GM12878 (cell line): ENCODE measurements around the gene ABCA4. TPM values are rescaled to one million over a fixed set of nuclear protein-coding genes. Genes with fewer than 3 reads are reported as not detected.

Experiments used
- ATAC-seq: fragments of 200-7000 bp; cut with Tn5 transposase; 3 replicates; pipeline ENCODE4 v1.9.1; 2020; ENCODE audit warnings: mild to moderate bottlenecking, moderate library complexity
- BruUV-seq: library from RNA; stranded (reverse); fragments of 400-500 nt; replicated peaks from 2 replicates; lab custom pipeline; 2021; lab: Mats Ljungman, UMichigan
- CTCF ChIA-PET: fragments of 300-600 bp; sonication (Branson Sonifier 250); formaldehyde crosslinking; extraction: SDS; loops from one replicate; lab custom pipeline; 2021; ENCODE audit warnings: inconsistent platforms; lab: Yijun Ruan, JAX
- POLR2A ChIA-PET: fragments of 350-600 bp; formaldehyde crosslinking; extraction: SDS; loops from one replicate; lab custom pipeline; 2021; ENCODE audit warnings: inconsistent platforms; lab: Charles Lee
- RAD21 ChIA-PET: fragments of 300-600 bp; sonication (Branson Sonifier 250); formaldehyde crosslinking; loops from one replicate; lab custom pipeline; 2023; ENCODE audit warnings: antibody characterized with exemption; ENCODE audit not compliant: unreplicated experiment; lab: Charles Lee
- SMC1A ChIA-PET: fragments of 300-600 bp; sonication (Branson Sonifier 250); formaldehyde crosslinking; loops from one replicate; lab custom pipeline; 2023; ENCODE audit not compliant: unreplicated experiment, uncharacterized antibody; lab: Charles Lee
- DNase-seq: peaks from one replicate; pipeline ENCODE4 v3.0.0-alpha.2; 2011; ENCODE audit warnings: low read depth, low spot score
- FAIRE-seq: peaks from 3 replicates; lab custom pipeline; 2011; peaks lifted over from hg19 to GRCh38; lab: Jason Lieb, UNC
- H2AFZ ChIP-seq: 2 replicates; pipeline ENCODE4 v1.6.0; 2011; ENCODE audit warnings: low read depth, low read length, control low read depth; ENCODE audit not compliant: control insufficient read depth
- H3K27ac ChIP-seq: 2 replicates; pipeline ENCODE4 v1.5.1; 2011; ENCODE audit warnings: control low read depth; ENCODE audit not compliant: control insufficient read depth, insufficient read depth
- H3K27me3 ChIP-seq, 2 experiments: replicated peaks in 1 of 2; 2 replicates each; pipeline versions ENCODE4 v1.6.0 to v1.6.1; 2011; ENCODE audit warnings: low read length in 1 of 2; ENCODE audit not compliant: control insufficient read depth in 2 of 2, insufficient read depth in 2 of 2
- H3K36me3 ChIP-seq, 2 experiments: 2 replicates each; pipeline ENCODE4 v1.5.1; 2011; ENCODE audit warnings: low read length in 1 of 2; ENCODE audit not compliant: control insufficient read depth in 2 of 2, insufficient read depth in 2 of 2
- H3K4me1 ChIP-seq: 2 replicates; pipeline ENCODE4 v1.6.1; 2011; ENCODE audit warnings: mild to moderate bottlenecking, low read length, moderate library complexity, mixed read lengths; ENCODE audit not compliant: control insufficient read depth, insufficient read depth
- H3K4me2 ChIP-seq: 2 replicates; pipeline ENCODE4 v1.6.0; 2011; ENCODE audit warnings: control low read depth; ENCODE audit not compliant: control insufficient read depth, insufficient read depth
- H3K4me3 ChIP-seq: fragments of 200-600 bp; sonication (generic); 2 replicates; pipeline ENCODE4 v1.5.1; 2016
- H3K79me2 ChIP-seq: 2 replicates; pipeline ENCODE4 v1.6.0; 2011; ENCODE audit warnings: low read length; ENCODE audit not compliant: control insufficient read depth, insufficient read depth
- H3K9ac ChIP-seq: 2 replicates; pipeline ENCODE4 v1.8.0; 2011; ENCODE audit warnings: low read length, control low read depth, mixed read lengths; ENCODE audit not compliant: control insufficient read depth, insufficient read depth
- H3K9me3 ChIP-seq: replicated peaks from 3 replicates; pipeline ENCODE4 v1.5.1; 2011; ENCODE audit warnings: mild to moderate bottlenecking, low read length; ENCODE audit not compliant: control insufficient read depth, insufficient read depth
- H4K20me1 ChIP-seq: 2 replicates; pipeline ENCODE4 v1.6.0; 2011; ENCODE audit not compliant: control insufficient read depth, insufficient read depth
- ATF7 ChIP-seq: fragments of 450-650 bp; IDR thresholded peaks from 2 replicates; pipeline ENCODE4 v1.6.1; 2016; ENCODE audit warnings: low read depth, mild to moderate bottlenecking
- CHD4 ChIP-seq: fragments of 200-600 bp; sonication (generic); IDR thresholded peaks from 2 replicates; pipeline ENCODE4 v1.6.1; 2016; ENCODE audit warnings: mild to moderate bottlenecking
- CREM ChIP-seq: IDR thresholded peaks from 2 replicates; pipeline ENCODE4 v1.6.1; 2014; ENCODE audit warnings: antibody characterized with exemption, low read depth
- FOS ChIP-seq: IDR thresholded peaks from 3 replicates; pipeline ENCODE4 v1.6.1; 2011; ENCODE audit warnings: borderline replicate concordance; ENCODE audit not compliant: insufficient read length; ENCODE audit errors: extremely low read depth
- FOXM1 ChIP-seq: IDR thresholded peaks from 2 replicates; pipeline ENCODE4 v1.6.1; 2012; ENCODE audit warnings: low read depth, mild to moderate bottlenecking, inconsistent platforms, low read length, moderate library complexity
- HDGF ChIP-seq: fragments of 450-650 bp; IDR thresholded peaks from 2 replicates; pipeline ENCODE4 v1.6.1; 2016; ENCODE audit warnings: antibody characterized with exemption
- IKZF1 ChIP-seq: fragments of 450-650 bp; conservative IDR thresholded peaks from 2 replicates; pipeline ENCODE4 v1.6.1; 2017; ENCODE audit warnings: antibody characterized with exemption, mild to moderate bottlenecking
- JUNB ChIP-seq: IDR thresholded peaks from 2 replicates; pipeline ENCODE4 v1.6.1; 2016; ENCODE audit warnings: antibody characterized with exemption, mild to moderate bottlenecking
- PML ChIP-seq: IDR thresholded peaks from 2 replicates; pipeline ENCODE4 v1.6.1; 2012; ENCODE audit warnings: low read length, inconsistent platforms
- RB1 ChIP-seq: fragments of 450-650 bp; formaldehyde crosslinking; IDR thresholded peaks from 2 replicates; pipeline ENCODE4 v1.6.1; 2017; ENCODE audit warnings: mild to moderate bottlenecking, borderline replicate concordance
- RELA ChIP-seq: fragments of 450-650 bp; IDR thresholded peaks from 2 replicates; pipeline ENCODE4 v1.8.0; 2014; ENCODE audit warnings: borderline replicate concordance; ENCODE audit not compliant: partially characterized antibody
- RELB ChIP-seq: fragments of 450-650 bp; IDR thresholded peaks from 2 replicates; pipeline ENCODE4 v1.6.1; 2017; ENCODE audit warnings: low read depth, mild to moderate bottlenecking, moderate library complexity
- SPI1 ChIP-seq: IDR thresholded peaks from 2 replicates; pipeline ENCODE4 v1.6.1; 2011; ENCODE audit warnings: low read depth, mild to moderate bottlenecking, low read length, moderate library complexity, borderline replicate concordance; ENCODE audit not compliant: insufficient read depth
- ZNF622 ChIP-seq: fragments of 450-650 bp; IDR thresholded peaks from 2 replicates; pipeline ENCODE4 v1.6.1; 2017; ENCODE audit warnings: mild to moderate bottlenecking, inconsistent platforms
- ZZZ3 ChIP-seq: IDR thresholded peaks from 2 replicates; pipeline ENCODE4 v1.6.1; 2011; ENCODE audit warnings: low read depth; ENCODE audit not compliant: control insufficient read depth, insufficient read length
- WGBS: methylation state at CpG from one replicate; pipeline ENCODE4 v1.1.6; 2016; ENCODE audit warnings: low lambda C conversion rate; ENCODE audit not compliant: insufficient replicate concordance, insufficient coverage; ENCODE audit errors: missing lambda C conversion rate; 5-methylcytosine and 5-hydroxymethylcytosine counted together
- in situ Hi-C: fragments of 300-500 bp; cut with MboI; formaldehyde crosslinking; loops from 9 replicates; pipeline ENCODE4 v1.14.3; 2018; ENCODE audit warnings: mixed read lengths
- intact Hi-C: fragments of 100-400 bp; cut with micrococcal nuclease; formaldehyde crosslinking; loops from one replicate; pipeline ENCODE4 v1.14.2; 2022; ENCODE audit not compliant: unreplicated experiment
- polyA plus RNA-seq, 11 experiments: library from polyadenylated mRNA; depleted of rRNA in 4 of 11; unstranded in 6 of 11; stranded (reverse) in 5 of 11; fragments of >200 nt; fragmentation: Nextera tagmentation in 4 of 11; fragmentation: Illumina TruSeq in 1 of 11; extraction: Ambion mirVana in 4 of 11; extraction: Trizol in 1 of 11; gene quantifications; 1 replicate in 1 of 11; 2 replicates in 10 of 11; pipeline versions ENCODE4 v1.2.1 to v1.2.3, GENCODE V29; 2011 to 2016; ENCODE audit warnings: inconsistent platforms in 2 of 11, missing spikeins in 2 of 11, low read depth in 1 of 11
- total RNA-seq, 4 experiments: library from RNA; depleted of rRNA in 3 of 4; stranded (reverse); fragments of >200 nt in 3 of 4; fragmentation: Illumina TruSeq in 1 of 4; extraction: Trizol in 1 of 4; gene quantifications; 2 replicates each; pipeline versions ENCODE4 v1.2.1 to v1.2.3, GENCODE V29; 2013 to 2021

ABCA4 gene
- total and polyA plus RNA-seq, 10 of the 15 experiments (the other 5 are each of a cell fraction or from before 2014, with no cell fraction given), result 0.03 to 0.28 (median 0.11) TPM; not detected in 3

GRCh38 chr1:94081566-94082344, 39.2 kb downstream of the ABCA4 start:
- Histone ChIP-seq H3K4me3 (no peak overlapping the region), H3K4me2 (no peak overlapping the region), H2AFZ (no peak overlapping the region), H3K36me3 (no peaks in the 10 kb centered on the region), H3K9me3 (no peaks in the 10 kb centered on the region), H3K27me3 (peaks cover 2 to 5% of the 10 kb centered on the region in 2 experiments; a peak in 3 of 4 replicates), H3K4me1 (no peaks in the 10 kb centered on the region), H4K20me1 (no peaks in the 10 kb centered on the region), H3K9ac (no peak overlapping the region), H3K27ac (no peak overlapping the region), H3K79me2 (no peaks in the 10 kb centered on the region)
- intact Hi-C loops (no loop called here), in situ Hi-C loops (no loop called here)
- POLR2A ChIA-PET, result no interaction called here
- RAD21 ChIA-PET, result no interaction called here
- WGBS, result 11% methylated on average over 7 of the region's 7 CpGs
- BruUV-seq, result no TSS peak
- CTCF ChIA-PET, result no interaction called here
- SMC1A ChIA-PET, result no interaction called here
- TF ChIP-seq SPI1 (no peak), HDGF (no peak), ATF7 (no peak), FOXM1 (no peak), CHD4 (no peak)
- DNase-seq (no peak), FAIRE-seq (no peak), ATAC-seq (peak; percentile 27; the same call in 2 of the 3 replicates)

GRCh38 chr1:94079989-94080388, 41.0 kb downstream of the ABCA4 start:
- TF ChIP-seq ZNF622 (no peak), FOS (no peak), JUNB (no peak), RELB (no peak), RELA (no peak), ZZZ3 (no peak), IKZF1 (no peak), RB1 (no peak), CREM (no peak), PML (no peak)
- ChIA-PET SMC1A (no interaction called here), POLR2A (no interaction called here), RAD21 (interaction anchor here (1.1 kb wide), 1 partner anchor 255 kb away, joined by 3 read pairs; no protein-coding TSS in a partner anchor), CTCF (interaction anchor here (1.3 kb wide), 1 partner anchor 19 kb away, joined by 5 read pairs; no protein-coding TSS in a partner anchor)
- no peak overlapping the region for H3K4me2 ChIP-seq
- H3K27me3 ChIP-seq, result peaks cover 2 to 5% of the 10 kb centered on the region in 2 experiments; a peak in 3 of 4 replicates
- no peaks in the 10 kb centered on the region for H3K4me1 ChIP-seq
- no peak overlapping the region for H2AFZ ChIP-seq
- ATAC-seq (no peak), FAIRE-seq (no peak), DNase-seq (no peak)
- no peak overlapping the region for H3K9ac ChIP-seq
- no peaks in the 10 kb centered on the region for H4K20me1 ChIP-seq
- H3K79me2 ChIP-seq, result no peaks in the 10 kb centered on the region
- no peak overlapping the region for H3K4me3 ChIP-seq
- no peaks in the 10 kb centered on the region for H3K9me3 ChIP-seq
- in situ Hi-C loops (no loop called here), intact Hi-C loops (no loop called here)
- H3K27ac ChIP-seq, result no peak overlapping the region
- BruUV-seq, result no TSS peak
- H3K36me3 ChIP-seq, result no peaks in the 10 kb centered on the region
- 44% methylated on average over 3 of the region's 3 CpGs for WGBS
